GM18519 (cell line): ENCODE results near the gene EYS.
"Not testable (repeated sequence)": the region's sequence is repeated elsewhere in the genome, so short reads cannot be mapped to it uniquely, and the experiment has no call there.

Source experiments
- ATAC-seq: cut with Tn5 transposase; IDR thresholded peaks from one replicate; pipeline ENCODE4 v1.9.1; 2021; ENCODE audit warnings: mild to moderate bottlenecking, moderate library complexity; ENCODE audit not compliant: unreplicated experiment, low FRiP score

The EYS gene

GRCh38 chr6:63739094-63739687, 1967.8 kb downstream of the EYS start:
- ATAC-seq, result no peak

GRCh38 chr6:63738190-63738589, 1968.8 kb downstream of the EYS start:
- ATAC-seq, result not testable (repeated sequence)

GRCh38 chr6:63734923-63735322, 1972.1 kb downstream of the EYS start:
- ATAC-seq, result no peak

- ATAC-seq, result no peak
These were observed 1974.7 kb downstream of the EYS start for GRCh38 chr6:63732336-63732735.

- ATAC-seq, result no peak
These were observed 1975.1 kb downstream of the EYS start for GRCh38 chr6:63731930-63732329.

GRCh38 chr6:63730311-63730710, 1976.7 kb downstream of the EYS start:
- no peak for ATAC-seq

GRCh38 chr6:63724721-63725120, 1982.3 kb downstream of the EYS start:
- ATAC-seq, result no peak

- no peak for ATAC-seq
These were observed 1985.8 kb downstream of the EYS start for GRCh38 chr6:63721181-63721580.

- no peak for ATAC-seq
These were observed 1990.9 kb downstream of the EYS start for GRCh38 chr6:63716169-63716568.

- no peak for ATAC-seq
These were observed 1992.9 kb downstream of the EYS start for GRCh38 chr6:63714091-63714490.

GRCh38 chr6:63713332-63713731, 1993.7 kb downstream of the EYS start:
- ATAC-seq, result no peak

- ATAC-seq, result no peak
These were observed 1997.9 kb downstream of the EYS start for GRCh38 chr6:63709148-63709547.

- ATAC-seq, result no peak
These were observed 1998.4 kb downstream of the EYS start for GRCh38 chr6:63708631-63709030.

GRCh38 chr6:63706630-63707029, 2000.4 kb downstream of the EYS start:
- no peak for ATAC-seq

- ATAC-seq, result no peak
These were observed 2001.3 kb downstream of the EYS start for GRCh38 chr6:63705707-63706106.

- ATAC-seq, result no peak
These were observed 2016.8 kb downstream of the EYS start for GRCh38 chr6:63690221-63690620.

GRCh38 chr6:63689421-63689820, 2017.6 kb downstream of the EYS start:
- no peak for ATAC-seq

- ATAC-seq, result peak; percentile 66
These were observed 2021.3 kb downstream of the EYS start for GRCh38 chr6:63685446-63686379.

GRCh38 chr6:63683071-63683603, 2023.9 kb downstream of the EYS start:
- no peak for ATAC-seq

- no peak for ATAC-seq
These were observed 2029.7 kb downstream of the EYS start for GRCh38 chr6:63677282-63677681.

GRCh38 chr6:63676412-63677114, 2030.5 kb downstream of the EYS start:
- no peak for ATAC-seq
